PFSK-1 (cell line): ENCODE data around the gene CHTOP.

Experiments used
- FOXP2 ChIP-seq: optimal IDR thresholded peaks from 2 replicates; pipeline ENCODE3; 2011; ENCODE audit warnings: borderline replicate concordance, control low read depth, inconsistent platforms; ENCODE audit not compliant: insufficient read depth; ENCODE audit errors: extremely low read length, extremely low read depth
- POLR2AphosphoS5 ChIP-seq: IDR thresholded peaks from 2 replicates; pipeline ENCODE4 v1.6.1; 2012; ENCODE audit warnings: low read depth, mild to moderate bottlenecking, control low read depth, low read length, moderate library complexity
- SIN3A ChIP-seq: IDR thresholded peaks from 2 replicates; pipeline ENCODE4 v1.6.1; 2012; ENCODE audit warnings: mild to moderate bottlenecking, low read length, moderate library complexity, borderline replicate concordance; ENCODE audit not compliant: insufficient read depth
- TAF1 ChIP-seq: IDR thresholded peaks from 2 replicates; pipeline ENCODE4 v1.6.1; 2012; ENCODE audit warnings: low read length, control low read depth, borderline replicate concordance; ENCODE audit not compliant: insufficient read depth
- TF ChIP-seq, protein P1 (sequence below), 2 experiments: IDR thresholded peaks; 2 replicates each; pipeline versions ENCODE4 v1.6.1 to v1.8.0; 2011 to 2012; ENCODE audit warnings: low read depth in 2 of 2, low read length in 2 of 2, control low read depth in 1 of 2, inconsistent platforms in 1 of 2, mild to moderate bottlenecking in 1 of 2, moderate library complexity in 1 of 2; ENCODE audit not compliant: insufficient read depth in 1 of 2

DNA sequence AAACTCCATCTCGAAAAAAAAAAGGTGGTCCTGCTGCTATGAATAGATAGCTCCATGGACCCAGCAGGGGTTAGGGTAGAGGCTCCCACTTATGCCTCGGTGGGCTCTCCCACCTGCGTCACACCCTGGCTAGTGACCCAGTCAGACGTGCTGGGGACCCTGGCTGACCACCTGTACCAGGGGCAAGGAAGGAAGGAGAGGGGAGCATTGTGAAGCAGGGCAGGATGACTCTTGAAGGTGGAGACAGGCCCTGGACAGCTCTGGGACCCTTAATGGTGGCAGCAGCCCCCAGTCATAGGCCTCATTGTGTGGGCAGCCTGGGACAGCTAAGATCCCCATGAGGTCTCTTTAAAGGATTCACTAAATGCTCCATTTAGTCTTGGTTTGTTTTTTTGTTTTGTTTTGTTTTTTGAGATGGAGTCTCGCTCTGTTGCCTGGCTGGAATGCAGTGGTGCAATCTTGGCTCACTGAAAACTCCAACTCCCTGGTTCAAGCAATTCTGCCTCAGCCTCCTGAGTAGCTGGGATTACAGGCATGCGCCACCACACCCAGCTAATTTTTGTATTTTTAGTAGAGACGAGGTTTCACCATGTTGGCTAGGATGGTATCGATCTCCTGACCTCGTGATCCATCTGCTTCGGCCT lies 14.3 kb downstream of the CHTOP start:
- TF ChIP-seq TAF1: no peak
- TF ChIP-seq, protein P1, sequence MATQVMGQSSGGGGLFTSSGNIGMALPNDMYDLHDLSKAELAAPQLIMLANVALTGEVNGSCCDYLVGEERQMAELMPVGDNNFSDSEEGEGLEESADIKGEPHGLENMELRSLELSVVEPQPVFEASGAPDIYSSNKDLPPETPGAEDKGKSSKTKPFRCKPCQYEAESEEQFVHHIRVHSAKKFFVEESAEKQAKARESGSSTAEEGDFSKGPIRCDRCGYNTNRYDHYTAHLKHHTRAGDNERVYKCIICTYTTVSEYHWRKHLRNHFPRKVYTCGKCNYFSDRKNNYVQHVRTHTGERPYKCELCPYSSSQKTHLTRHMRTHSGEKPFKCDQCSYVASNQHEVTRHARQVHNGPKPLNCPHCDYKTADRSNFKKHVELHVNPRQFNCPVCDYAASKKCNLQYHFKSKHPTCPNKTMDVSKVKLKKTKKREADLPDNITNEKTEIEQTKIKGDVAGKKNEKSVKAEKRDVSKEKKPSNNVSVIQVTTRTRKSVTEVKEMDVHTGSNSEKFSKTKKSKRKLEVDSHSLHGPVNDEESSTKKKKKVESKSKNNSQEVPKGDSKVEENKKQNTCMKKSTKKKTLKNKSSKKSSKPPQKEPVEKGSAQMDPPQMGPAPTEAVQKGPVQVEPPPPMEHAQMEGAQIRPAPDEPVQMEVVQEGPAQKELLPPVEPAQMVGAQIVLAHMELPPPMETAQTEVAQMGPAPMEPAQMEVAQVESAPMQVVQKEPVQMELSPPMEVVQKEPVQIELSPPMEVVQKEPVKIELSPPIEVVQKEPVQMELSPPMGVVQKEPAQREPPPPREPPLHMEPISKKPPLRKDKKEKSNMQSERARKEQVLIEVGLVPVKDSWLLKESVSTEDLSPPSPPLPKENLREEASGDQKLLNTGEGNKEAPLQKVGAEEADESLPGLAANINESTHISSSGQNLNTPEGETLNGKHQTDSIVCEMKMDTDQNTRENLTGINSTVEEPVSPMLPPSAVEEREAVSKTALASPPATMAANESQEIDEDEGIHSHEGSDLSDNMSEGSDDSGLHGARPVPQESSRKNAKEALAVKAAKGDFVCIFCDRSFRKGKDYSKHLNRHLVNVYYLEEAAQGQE (IDR thresholded peaks at IDR 0.05; ENCODE audit: insufficient read depth in 1 of 2, low read depth in 2 of 2, low read length in 2 of 2): no peak
- TF ChIP-seq POLR2AphosphoS5: no peak
- TF ChIP-seq SIN3A: no peak
- TF ChIP-seq FOXP2: no peak
